HG02852 (cell line): ENCODE measurements around the gene DUSP10.

Experiments used
- ATAC-seq: cut with Tn5 transposase; IDR thresholded peaks from one replicate; pipeline ENCODE4 v1.9.1; 2021; ENCODE audit warnings: mild to moderate bottlenecking, moderate library complexity; ENCODE audit not compliant: unreplicated experiment

Gene DUSP10

DNA sequence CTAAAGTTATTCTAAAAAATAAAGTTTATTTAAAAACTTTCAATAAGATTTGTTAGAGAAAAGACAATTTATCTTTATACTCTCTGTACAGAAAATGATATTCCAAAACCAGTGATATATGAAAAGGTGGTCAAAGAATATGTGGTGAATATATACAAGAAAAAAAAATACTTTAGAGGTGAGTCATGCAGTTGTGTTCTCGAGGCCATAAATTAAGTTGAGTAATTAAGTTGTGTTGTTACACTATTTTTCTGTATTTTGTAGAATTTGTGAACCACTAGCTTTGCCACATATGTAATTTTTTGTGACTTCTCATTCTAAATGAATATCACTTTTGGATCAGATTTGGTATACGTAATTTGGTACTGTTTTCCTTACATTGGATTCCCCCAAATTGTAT is 23.6 kb upstream of the DUSP10 start:
- no peak for ATAC-seq

DNA sequence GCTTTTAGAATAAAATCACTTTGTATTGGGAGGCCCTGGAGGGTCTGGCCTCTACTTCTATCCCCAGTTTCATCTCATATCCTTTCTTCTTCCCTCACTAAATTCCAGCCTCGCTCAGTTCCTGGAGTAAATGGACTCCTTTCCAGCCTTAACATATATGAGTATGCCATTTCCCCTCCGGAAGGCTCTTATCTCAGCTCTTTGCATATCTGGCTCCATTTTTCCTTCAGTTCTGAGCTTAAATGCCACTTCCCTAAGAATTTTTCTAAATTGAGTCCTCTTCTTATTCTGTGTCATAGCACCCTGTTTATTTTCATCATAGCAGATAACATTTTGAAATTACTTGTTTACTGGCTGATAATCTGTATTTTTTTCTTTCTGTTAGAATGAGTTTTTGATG is 20.2 kb upstream of the DUSP10 start:
- ATAC-seq = no peak

- ATAC-seq = peak; percentile 78
These were observed 19.6 kb upstream of the DUSP10 start for GRCh38 chr1:221761354-221762002.

- peak; percentile 2 for ATAC-seq
These were observed 19.0 kb upstream of the DUSP10 start for GRCh38 chr1:221760911-221761310.

DNA sequence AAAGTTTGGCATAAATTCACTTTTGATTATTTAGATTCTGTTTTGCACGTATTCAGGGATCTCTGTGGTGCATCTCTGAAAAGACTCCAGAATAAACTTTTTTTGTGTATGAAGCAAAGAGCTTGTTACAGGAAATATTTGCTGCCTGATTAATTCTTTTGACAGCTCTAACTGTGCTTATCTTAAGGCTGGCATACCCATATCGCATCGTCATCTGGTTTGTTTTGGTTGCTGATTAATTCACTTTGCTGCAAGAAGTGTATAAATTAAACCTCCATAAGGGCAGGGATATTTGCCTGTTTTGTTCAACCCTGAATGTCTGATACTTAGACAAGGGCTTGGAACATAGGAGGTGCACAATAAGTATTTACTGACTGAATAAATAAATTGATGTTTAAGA is 17.5 kb upstream of the DUSP10 start:
- ATAC-seq = no peak

DNA sequence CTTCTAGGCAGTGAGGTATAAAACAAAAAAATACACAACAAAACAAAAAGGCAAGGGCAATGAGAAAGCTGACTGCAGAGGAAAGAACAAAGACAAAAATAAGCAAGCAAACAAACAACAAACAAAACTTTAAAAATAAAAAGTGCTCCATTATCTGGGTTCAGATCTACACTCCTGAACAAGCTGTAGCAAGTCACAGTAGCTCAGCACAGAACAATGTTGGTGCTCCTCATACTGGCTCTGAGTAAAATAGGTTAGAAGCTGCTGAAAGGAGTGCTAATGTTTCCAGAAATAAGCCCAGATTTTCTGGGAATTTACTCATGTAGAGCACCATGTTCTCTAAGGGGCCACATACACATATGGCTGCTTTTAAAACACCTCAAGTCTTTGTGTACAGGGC is 16.6 kb upstream of the DUSP10 start:
- no peak for ATAC-seq

GRCh38 chr1:221756830-221757551 is 15.1 kb upstream of the DUSP10 start:
- no peak for ATAC-seq

GRCh38 chr1:221753828-221754188 is 11.9 kb upstream of the DUSP10 start:
- ATAC-seq = peak; percentile 23

DNA sequence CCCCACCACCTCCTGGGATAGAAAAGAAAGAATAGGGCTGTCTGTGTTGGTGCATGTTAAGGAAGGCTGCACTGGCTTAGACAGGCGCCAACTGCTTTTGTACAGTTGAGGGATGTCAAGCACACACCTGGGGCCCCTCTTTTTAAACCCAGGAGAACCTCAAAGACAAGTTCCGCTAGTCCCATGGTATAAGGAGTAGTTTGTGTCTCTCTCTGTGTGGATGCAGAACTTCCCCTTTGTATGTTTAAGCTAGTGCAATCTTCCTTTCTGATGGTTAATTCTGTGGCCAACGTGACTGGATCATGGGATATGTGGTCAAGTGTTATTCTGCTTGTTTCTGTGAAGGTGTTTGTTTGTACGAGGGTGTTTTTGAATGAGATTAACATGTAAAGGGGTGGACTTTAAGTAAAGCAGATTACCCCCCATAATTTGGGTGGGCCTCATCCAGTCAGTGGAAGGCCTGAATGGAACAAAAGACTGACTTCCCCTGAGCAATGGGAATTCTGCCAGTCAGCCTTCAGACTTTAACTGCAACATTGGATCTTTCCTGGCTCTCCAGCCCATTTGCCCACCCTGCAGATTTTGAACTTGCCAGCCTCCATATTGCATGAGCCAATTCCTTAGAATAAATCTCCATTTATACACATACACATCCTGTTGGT is 9.5 kb upstream of the DUSP10 start:
- ATAC-seq = no peak

DNA sequence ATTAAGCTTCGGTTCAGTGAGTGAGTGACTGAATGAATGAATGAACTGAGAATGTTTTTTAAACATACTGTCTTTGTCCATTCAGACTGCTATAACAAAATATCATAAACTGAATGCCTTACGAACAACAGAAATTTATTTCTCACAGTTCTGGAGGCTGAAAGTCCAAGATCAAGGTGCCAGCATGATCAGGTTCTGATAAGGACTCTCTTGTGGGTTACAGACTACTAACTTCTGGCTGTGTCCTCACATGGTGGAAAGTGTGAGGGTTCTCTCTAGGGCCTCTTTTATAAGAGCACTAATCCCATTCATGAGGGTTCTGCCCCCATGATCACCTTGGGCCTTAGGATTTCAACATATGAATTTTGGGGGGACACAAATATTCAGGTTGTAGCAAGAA is 7.1 kb upstream of the DUSP10 start:
- ATAC-seq = no peak

GRCh38 chr1:221747839-221748238 is 6.0 kb upstream of the DUSP10 start:
- no peak for ATAC-seq

DNA sequence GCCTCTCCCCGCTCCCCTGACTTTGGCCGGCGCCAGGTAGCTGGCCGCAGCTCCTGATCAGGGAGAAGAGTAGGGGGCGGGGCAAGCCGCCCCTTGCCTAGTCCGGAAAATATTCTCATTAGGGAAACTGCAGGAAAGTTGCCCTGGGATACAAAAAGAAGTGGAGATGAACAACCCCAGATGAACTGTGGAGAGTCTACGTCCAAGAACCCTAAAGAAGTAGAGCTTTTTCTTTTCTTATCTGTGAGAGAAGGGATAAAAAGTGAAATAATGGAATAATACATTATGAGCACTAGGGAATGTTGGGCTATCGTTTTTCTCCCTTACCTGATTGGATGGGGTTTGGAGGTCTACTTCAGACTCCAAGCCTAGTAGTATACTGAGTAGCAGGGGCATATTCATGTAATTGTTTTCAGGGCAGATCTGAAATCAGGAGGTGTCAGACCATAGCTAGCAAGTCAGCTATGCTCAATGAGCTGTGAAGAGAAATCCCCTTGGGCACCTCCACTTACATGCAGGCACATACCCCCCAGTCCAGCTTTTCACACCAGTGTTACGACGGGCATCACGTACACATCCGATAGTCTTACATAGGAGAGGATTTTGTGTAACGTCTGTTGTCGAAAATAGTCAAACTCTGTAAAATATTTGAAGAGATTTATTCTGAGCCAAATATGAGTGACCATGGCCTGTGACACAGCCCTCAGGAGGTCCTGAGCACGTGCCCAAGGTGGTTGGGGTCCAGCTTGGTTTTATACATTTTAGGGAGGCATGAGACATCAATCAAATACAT is 1.7 kb upstream of the DUSP10 start:
- ATAC-seq = no peak

DNA sequence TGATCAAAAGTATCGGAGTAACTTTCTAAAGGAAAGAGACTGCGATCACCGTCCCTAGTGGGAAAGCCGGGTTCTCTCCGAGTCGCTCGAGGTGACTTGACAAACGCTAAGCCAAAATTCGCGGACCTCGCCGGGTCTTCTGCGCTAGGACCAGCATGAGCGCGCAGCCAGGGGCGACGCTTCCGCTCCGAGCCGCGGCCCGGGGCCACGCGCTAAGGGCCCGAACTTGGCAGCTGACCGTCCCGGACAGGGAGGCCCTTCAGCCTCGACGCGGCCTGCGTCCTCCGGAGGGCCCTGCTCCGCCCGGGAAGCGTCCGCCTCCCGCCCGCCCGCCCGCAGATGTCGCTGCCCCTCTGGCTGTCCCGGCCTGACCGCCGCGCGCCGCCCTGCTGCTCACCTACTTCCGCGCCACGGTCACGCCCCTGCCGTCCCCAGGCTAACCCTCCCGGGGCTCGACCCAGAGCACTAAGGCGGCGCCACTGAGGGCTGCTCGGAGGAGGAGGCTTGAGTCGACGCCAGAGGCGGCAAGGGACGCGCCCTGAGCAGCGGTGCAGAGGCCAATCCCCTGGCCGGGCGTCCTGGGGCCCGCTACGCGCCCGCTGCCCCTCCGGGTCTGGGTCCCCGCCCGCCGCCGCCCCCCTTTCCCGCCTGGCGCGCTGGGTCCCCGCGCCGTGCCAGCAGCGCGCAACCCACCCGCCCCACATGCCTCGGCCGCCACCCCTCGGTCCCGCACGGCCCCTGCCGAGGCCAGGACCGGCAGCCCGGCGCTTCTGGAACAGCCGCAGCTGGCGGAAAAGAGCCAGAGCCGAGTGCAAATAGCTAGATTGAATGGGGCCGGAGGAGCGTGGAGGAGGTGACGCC is 896 bp upstream of the DUSP10 start:
- peak; percentile 44 for ATAC-seq

DNA sequence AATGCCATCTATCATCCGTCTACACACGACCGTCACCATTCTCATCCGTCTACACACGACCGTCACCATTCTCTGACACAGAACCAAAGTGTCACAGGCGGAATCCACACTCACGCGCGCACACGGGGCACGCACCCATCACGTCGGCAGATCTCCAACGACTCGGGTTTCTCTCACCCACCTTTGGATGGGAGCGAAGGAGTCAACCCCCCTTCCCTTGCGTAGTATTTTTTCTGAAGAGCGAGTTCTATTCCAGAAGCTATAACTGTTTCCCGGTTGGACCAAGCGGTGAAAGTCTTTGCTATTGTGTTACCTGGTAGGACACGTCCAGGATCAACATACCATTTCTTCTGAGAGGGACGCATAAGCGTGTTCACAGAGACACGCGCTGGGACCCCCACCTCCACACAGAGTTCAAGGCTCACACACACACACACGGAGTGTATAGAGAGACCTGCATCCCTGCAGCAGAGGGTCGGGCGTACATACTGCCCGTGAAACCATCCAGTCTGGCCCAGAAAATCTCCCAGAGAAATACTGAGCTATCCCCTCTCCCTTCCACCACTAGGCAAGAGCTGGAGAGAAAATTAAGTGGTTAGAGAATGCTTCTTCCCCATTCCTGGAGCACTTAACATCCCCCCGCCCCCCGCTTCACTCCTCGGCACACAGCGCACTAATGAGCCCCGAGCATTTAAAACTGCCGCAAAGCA is 741 bp downstream of the DUSP10 start:
- no peak for ATAC-seq

GRCh38 chr1:221740369-221740992 is 1.4 kb downstream of the DUSP10 start:
- no peak for ATAC-seq

DNA sequence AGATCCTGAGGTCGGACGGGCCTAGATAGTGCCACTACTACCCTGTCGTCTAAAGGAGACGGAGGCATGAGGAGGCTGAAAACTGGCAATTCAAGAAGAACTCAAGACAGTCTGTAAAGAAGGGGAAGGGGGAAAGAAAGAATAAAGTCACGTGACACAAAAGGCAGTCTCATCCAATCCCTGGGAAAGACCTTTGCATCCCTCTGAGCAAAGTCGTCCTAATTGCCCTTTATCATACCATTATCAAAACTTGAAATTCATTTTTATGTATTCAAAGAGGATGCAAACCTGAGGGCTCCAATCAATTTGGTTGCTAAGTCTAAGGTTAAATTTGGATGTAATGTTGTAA is 2.2 kb downstream of the DUSP10 start:
- ATAC-seq = no peak

DNA sequence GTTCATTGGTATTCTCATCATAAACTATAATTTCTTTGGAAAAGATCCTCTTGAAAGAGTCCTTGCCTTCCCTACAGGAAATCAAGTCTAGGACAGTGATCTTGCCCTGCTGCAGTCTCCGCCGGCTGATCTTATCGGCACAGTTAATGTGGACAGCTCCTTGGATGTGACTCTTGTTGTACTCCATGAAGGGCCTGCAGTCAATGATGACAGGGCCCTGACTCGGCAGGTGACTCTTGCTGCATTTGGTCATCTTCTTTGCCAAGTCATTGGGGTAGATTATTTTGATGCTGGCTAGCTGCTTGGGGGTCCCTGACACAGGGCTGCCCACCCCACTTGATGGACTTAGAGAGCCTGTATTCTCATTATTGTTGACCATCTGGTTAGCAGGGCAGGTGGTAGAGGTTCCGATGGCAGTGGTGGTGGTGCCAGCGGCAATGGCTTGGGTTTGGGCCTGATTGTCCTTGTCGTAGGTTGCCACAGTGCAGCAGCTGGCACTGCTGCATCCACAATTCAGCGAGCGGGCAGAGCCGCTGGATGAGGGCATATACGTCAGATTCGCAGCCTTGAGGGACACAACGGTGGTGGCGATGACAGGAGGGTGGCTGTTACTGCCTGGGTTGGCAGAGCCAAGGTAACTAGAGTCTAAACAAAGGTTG is 2.7 kb downstream of the DUSP10 start:
- ATAC-seq = no peak

DNA sequence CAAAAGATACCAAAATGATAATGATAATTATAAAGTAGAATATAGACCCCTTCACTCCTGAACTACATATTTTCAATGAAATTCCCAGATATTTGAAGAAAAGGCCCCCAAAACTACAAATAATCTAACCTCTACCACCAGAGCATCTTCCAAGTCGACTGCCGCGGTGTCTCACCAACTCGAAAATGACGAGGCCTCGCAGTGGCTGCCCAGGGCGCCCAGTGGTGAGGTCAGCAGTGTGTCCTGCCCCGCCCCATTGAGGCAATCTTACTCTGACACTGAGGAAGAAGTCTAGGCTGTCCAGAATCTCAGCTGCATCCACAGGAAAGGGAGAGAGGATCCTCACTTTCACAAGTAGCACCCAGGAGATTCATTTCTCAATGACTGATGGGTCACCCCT is 5.2 kb downstream of the DUSP10 start:
- ATAC-seq = no peak

DNA sequence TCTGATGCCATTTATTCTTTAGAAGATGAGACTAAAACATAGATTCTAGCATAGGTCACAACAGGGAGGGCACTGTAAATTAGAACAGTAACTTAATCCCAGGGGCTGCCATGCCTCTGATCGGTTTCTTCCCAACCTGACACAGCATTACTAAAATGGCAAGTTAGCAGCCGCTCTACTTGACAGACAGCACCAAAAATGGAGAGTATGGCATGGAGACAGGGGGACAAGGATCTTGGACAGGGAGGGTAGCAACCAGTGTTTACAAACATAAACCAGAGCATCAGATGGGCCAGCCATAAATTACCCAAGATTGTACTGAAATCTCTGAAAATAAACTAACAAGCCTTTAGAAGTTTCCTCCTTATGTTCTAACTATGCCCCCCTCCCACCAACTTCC is 5.9 kb downstream of the DUSP10 start:
- no peak for ATAC-seq
